ENCODE data around the gene ADAR.

Gene ADAR

DNA sequence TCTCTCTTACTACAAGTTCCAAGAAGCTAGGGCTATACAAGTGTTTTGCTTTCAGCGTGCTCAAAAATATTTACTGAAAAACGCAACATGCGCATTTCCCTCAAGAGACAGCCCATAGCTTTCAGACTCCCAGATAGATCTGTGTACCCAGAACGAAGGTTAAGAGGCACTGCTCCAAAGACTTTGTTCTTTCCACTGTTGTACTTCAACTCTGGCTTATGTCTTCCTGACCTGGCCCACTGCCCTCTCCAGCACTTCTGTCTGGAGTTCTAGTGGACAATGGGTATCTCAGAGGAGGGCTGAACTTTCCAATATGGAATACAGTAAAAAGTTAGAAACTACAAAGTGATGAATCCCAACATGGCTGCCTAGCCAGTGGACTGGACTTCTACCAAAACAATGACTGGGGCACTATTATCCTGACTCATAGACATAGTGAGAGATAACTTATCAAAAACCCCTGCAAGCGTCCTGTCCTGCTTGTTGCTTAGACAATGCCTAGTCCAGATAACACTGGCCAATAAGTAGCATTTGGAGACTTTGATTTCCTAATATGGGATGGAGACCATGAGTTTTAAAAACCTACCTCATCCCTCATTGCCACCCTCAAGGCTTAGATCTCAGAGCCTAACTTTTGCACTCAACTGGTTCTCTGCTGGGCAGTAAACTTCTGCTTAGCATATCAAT is 8.8 kb upstream of the ADAR start:
- no peak for DNase-seq

DNA sequence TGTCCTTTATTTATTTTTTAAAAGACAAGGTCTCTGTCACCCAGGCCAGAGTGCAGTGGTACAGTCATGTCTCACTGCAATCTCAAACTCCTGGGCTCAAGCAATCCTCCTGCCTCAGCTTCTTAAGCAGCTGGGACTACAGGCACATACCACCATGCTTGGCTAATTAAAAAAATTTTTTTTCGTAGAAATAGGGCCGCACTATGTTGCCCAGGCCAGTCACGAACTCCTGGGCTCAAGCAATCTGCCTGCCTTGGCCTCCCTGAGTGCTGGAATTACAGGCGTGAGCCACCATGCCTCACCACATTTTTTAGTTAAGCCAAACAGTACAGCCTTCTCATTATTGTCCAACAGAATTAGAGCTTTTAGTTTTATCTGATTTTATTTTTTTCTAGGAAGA is 7.4 kb upstream of the ADAR start:
- no peak for DNase-seq

DNA sequence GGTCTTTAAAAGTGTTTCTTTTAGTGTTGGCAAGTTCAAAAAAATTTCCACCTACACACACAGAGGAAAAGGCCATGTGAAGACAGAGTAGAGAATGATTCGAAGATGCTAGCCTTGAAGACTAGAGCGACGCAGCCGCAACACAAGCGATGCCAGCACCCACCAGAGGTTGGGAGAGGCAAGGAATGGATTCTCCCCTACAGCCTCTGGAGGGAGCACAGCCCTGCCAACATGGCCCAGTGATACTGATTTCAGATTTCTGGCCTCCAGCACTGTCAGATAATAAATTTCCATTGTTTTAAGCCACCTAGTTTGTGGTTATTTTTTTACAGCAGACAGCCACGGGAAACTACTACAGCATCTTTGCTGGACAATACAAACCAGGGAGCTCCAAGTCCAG is 6.9 kb upstream of the ADAR start:
- no peak for DNase-seq

DNA sequence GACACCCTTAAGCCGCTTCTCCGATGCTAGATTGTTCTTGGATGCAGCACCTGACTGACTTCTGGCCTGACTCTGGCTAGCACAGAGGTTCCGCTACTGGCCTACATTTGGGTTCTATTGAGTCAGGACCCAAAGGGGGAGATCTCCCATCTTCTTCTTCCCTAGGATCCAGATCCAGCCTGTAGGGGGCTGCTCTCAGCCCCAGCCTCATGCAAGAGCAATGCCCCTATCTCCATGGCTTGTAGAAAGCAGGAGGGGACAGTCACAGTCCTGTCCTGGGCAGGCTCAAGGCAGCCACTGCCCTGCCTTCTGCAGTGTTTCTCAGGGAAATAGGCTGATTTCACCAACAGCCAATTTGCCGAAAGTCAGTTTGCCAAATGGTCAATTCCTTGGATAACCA is 6.3 kb upstream of the ADAR start:
- no peak for DNase-seq

DNA sequence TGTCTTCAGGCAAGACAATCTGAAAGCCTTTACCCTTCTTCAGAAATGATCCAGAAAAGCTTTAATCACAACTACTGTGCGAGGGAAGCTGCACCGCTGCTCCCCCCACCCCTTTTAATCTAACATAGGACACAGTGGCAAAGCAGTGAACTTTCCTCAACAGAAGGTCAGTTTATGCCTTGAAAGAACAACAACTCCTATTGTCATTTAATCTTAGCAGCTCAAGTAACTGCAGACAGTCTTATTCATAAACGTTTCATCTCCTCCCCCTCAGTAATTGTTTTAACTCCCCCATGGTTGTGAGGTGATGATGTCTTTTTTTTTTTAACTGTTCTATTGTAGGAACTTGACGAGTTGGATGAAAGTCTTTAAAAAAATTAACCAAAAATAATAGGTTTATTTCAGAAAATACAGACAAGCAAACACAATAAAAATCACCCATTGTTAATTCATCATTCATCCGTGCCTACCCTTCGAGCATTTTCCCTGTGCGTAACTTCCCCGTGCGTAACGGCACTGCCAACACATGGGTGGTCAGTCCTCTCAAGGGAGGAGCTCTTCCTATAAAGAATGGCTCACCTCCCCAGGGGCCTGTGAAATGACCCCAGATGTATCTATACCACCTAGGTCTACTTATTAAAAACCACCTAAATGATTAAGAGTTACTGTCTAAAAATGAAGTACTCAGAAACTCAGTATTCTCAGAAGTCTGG is 3.3 kb upstream of the ADAR start:
- DNase-seq, result no peak

DNA sequence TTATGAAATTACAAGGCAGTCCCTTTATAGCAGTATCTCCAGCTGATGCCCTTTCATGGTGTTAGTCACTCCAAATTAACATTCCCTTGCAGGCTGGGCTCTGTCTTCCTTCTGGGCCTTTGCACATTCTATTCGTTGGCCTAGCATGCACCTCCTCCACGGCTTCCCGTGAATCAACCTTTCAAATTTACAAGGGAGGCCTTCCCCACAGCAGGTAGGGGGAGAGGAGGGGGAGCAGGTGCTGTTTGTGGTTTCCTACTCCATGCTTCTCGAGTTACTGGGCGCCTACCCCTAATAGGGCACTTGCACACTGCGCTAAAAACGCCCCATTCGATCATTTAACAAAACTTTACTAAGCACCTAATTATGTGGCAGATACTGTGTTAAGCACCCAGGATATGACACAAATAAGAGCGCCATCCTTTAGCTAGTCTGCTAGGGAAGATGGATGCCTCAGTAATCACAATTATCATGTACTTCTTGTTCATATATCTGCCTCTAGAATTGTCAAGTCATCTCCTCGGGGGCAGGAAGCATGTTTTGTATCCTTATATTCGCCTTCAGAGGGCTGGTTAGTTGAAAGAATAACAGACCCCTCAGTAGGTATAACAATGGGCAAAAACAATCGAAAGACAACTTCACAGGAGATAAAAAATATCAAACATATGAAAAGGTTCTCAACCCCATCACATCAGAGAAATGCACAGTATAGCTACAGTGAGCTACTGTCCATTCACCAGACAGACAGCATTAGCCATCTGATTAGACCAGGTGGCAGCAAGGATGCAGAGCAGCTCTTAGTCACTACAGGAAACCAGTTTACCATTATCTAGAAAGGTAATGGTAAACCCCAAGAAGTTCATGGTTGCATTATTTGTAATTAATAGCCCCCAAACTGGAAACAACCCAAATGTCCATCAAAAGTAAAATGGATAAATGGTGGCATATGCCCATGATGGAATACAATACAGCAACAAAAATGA is 1.7 kb upstream of the ADAR start:
- DNase-seq, result peak; percentile 60

DNA sequence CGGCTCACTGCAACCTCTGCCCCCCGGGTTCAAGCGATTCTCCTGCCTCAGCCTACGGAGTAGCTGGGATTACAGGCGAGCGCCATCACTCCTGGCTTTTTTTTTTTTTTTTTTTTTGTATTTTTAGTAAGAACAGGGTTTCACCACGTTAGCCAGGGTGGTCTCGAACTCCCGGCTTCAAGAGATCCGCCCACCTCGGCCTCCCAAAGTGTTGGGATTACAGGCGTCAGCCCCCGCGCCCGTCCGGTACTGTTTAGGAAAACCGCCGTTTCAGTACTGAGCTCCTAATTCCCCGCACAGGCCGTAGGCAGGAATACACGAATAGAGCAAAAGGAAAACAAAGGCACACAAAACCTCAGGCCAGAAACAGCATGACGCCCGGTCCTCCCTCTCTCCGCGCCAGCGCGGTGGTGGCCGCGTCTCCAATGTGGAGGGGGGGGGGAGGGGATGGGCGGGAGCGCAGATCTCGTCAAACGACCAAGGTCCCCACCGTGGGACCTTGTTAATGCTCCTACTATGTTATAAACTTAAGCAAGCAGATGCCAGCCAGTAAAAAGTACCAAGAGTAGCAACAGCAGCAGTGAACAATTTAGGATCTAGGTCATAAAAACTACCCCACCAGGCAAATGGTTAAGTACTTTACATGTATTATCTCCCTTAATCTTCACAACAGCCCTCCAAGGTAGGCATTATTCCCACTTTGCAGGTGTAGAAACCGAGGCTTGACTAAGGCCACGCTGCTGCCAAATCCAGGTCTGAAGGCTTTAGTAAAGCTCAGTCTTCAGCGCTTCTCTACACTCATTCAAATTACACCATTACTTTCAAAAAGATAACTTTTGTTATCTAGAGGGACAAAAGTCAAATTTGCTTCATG is 648 bp upstream of the ADAR start:
- peak; percentile 45 for DNase-seq

DNA sequence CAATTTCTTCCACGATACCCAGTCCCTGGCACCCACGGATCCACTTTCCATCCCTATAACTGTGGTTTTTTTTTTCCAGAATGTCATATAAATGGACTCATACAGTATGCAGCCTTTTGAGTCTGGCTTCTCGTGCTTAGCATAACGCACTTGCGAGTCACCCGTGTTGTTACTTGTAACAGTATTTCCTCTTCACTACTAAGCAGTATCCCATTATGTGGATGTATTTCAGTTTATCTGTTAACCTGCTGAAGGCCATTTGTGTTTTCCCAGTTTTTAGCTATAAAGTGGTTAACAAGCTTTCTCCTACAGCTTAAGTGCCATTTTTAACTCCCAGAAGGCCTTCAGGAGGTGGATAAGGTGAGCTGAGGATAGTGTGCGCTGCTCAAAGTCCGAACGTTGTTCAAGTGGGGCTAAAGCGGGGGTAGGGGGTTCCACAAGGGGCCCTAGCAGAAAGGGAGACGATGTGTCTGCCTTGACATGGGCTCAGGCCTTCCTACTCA is 829 bp downstream of the ADAR start:
- DNase-seq, result peak; percentile 18

DNA sequence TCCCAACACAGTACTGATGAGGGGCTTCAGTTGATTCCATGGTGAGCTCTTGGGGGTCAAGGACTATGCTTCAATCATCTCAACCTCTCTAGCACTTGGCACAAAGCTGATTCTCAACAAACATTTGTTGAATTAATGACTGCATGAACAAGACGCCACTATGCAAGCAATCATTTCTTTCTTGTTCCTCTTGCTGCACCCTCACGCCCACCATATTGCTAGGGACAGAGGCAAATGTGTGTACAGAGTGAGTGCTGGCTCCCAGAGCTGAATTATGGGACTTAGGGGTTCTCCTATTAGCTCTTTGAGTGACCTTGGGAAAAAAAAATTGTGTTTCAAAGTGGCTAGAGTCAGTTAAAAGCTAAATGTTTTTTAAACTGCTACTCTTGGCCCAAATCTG is 2.5 kb downstream of the ADAR start:
- no peak for DNase-seq

DNA sequence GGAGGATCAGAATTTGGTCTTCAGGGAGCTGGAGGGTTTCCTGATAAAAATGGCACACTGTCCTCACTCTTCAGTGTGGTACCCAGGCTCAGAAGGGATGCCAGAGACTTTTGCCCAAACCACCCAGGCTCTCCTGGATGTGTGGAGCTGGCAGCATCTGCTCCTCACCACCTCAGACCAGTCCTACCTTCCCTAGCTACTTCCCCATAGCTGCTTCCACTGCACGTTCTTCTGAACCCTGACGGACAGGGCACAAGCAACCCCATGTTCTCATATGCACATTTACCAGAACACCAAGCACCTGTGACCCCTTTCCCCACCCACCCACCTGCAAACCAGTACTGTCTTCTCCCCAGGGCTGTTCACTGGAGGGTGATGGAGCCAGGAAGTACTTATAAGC is 4.7 kb downstream of the ADAR start:
- DNase-seq, result no peak

DNA sequence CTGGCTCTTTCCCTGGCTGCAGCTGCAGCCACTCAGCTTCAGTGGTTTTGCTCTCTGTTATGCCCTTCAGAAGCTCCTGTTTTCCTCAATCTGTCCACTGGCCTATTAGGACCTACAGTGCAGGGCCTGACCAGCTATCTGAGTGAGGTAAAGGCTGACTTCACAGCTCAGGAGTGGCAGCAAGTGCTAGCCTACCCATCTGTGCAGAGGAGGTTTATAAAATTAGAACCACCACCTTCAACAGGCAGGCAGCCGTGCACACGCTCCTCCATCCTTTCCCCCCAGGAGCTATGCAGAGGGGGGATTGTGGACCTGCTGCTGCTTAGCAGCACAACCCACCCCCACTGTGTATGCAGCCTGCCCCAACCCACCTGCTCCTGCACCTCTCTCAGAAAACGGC is 8.3 kb downstream of the ADAR start:
- DNase-seq, result no peak

DNA sequence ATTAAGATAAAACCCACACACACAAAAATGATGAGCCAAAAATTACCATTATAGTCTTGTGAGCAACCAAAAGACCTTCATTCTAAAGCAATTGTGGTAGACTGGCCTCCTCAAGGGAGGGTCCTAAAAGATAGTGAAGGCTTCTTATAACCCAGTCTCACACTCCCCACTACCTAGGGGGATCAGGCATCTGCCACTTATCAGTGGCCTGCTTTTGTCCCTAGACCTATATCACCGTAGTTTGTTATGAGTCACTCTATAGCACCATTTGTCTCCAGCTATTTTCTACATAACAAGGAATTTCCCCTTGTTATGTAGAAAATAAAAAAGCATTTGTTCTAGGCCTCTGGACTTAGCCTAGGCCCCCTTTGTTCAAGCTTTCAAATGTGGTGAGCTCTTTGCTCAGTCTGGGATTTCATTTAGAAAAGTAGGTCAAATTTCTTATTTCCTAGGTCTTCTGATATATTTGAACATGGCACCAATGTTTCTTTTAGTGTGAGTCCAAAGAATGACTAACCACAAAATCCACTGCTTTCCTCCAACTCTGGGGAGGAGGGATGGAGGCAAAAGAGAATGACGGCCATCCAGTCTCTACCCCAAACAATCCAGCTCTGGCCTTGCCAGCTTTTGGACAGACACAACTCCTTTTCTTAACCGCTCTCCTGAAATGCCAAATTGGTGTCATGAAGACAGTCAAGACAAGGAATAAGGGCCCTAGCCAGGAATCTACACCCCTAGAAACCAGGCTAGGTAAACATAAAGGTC is 8.9 kb downstream of the ADAR start:
- DNase-seq, result no peak

DNA sequence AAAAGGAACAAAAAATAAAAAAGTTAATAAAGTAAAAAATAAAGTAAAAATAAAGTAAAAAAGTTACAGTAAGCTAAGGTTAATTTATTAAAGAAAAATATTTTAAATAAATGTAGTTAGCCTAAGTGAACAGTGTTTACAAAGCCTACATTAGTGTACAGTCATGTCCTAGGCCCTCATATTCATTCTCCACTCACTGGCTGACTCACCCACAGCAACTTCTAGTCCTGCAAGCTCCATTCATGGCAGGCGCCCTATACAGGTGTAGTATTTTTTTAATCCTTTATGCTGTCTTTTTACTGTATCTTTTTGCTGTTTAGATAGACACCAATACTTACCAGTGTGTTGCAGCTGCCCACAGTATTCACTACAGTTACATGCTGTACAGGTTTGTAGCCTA is 12.4 kb downstream of the ADAR start:
- no peak for DNase-seq

DNA sequence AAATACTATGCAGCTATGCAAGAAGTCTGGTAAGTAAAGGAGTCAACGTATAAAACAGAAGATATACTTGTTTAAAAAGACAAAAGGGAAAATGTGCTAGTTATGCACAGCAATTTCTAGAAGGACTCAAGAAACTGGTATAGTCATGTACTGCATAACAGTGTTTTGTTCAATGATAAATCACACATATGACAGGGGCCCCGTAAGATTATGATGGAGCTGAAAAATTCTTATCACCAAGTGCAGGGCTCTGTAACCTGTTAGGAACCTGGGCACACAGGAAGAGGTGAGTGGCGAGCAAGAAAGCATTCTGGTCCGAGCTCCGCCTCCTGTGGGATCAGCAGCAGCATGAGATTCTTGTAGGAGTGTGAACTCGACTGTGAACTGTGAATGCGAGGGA is 13.2 kb downstream of the ADAR start:
- no peak for DNase-seq

DNA sequence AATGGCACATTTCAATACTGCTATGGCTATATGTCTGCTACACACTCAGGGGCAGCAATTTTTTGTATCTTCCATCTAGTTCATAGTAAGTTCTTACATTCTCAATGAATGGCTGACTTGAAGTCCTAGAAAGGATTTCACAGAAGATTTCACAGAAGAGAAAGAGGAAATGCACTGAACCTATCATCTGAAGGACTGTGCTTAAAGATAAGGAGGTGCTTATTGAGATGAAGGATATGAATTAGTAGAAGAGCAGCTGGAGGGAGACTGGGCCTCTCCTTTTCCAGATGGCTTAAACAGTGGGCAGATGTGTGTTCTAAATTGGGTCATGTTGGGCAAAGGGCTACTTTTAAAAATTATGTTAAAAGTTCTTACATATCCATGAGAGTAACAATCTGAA is 14.6 kb downstream of the ADAR start:
- DNase-seq, result no peak

DNA sequence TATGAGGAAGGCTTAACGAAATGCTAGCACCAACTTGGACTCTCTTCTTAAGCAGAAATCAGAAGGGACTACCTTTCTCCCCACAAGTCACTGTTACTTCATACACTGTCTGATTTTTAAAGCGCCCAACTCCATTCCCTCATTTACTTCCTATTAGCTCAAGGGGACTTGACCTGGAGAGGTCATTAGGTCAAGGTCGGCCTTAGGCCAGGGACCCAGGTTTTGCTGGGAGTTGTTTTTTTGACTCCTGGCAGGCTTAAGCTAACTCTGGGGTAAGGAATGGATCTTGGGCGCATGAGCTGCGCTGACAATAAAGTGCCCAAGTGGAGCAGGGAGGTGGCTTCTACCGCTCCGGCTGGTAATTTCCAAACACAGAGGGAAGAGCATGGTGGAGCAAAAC is 16.8 kb downstream of the ADAR start:
- no peak for DNase-seq

DNA sequence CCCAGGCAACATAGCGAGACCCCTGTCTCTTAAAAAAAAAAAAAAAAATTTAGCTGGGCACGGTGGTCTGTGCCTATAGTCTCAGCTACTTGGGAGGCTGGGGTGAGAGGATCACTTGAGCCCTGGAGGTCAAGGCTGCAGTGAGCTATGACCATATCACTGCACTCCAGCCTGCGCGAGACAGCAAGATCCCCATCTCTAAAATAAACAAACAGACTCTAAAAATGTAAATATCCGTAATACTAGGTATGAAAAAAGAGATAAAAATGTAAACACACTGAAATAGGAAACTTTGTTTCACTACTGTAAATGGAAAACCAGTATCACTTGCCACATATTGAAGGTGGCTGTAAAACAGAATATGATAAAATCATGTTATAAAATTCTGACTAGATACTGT is 17.2 kb downstream of the ADAR start:
- no peak for DNase-seq

DNA sequence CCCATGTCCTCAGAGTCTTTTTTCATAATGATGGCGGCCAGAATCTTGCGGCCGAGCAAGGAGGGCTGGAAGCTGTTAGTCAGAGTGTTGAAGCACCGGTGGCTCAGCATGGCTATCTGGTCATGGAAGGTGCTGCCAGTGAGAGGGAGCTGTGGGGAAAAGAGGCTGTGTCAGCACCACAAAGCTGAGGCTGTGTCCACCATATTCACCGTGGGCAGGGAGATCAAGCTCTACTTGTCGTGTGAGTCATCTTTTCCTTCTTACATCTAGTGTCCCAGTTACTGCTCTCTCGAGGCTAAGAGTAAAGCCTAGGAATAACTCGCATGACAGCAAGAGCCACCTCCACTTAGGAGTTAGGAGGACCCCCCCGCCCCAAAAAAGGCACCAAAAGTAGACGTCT is 18.2 kb downstream of the ADAR start:
- no peak for DNase-seq

DNA sequence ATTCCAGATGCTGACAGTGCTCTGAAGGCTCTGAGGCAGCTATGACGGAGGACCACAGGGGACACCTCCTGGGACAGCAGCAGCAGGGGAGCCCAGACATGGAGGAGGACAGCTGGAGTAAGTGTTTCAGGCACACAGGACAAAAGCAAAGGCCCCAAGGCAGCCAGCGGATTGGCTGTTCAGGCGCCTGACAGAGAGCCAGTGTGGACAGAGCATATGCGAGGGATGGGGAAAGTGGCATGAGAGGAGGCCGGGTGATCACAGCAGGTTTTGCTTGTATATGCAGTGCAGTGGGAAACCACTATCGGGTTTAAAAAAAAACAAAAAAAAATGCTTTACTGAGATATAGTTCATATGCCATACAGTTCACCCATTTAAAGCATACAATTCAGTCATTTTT is 21.3 kb downstream of the ADAR start:
- DNase-seq, result no peak

DNA sequence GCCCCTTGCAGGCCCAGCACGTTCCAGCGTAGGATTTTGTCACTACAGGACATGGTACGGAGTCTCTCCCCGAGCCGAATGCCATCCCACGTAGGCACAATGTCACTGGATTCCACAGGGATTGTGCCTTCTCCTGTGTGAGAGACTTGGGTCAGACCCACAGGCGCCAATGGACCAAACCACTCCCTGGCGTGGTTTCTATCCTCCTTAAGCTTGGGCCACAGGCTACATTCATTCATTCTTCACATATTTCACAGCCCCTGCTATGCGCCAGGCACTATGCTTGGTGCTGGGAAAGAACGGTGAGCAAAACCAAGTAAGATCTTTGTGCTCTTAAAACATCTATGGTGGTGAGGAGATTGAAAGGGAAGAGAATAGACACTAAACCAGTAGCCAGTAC is 21.8 kb downstream of the ADAR start:
- no peak for DNase-seq

DNA sequence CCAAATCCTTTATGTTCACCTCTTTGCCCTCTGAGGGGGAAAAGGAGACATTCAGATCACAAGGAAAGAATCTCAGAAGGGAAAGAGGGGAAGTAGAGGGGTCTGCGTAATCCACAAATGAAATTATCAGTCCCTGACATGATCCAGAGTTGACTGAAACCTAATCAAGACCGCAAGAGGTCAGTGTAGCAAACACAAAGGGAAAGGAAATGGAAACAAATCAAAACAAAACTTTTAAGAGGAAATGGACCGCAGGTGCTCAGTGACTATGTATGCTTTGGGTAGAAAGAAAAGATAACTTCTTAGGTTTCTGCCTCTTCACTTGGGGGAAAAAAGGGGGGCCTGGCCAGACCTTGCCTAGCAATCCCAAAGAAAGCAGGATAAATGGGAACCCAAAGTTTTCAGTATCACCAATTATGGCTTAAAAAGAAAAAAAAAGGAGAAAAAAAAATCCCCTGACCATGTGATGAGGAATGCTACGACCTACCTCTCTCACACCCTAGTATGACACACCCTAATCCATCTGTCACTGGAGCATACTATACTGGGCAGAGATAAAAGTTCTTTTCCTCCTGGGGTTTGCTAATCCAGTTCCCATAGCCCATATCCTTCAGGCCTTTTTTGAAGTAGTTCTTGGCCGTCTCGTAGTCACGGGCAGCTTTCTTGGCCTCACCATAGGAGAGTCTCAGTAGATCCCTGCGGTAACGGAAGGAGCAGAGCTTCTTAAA is 23.6 kb downstream of the ADAR start:
- DNase-seq, result no peak

Data from activated CD4-positive, alpha-beta T cell treated with anti-CD3 and anti-CD28 coated beads, Interleukin-2, Interleukin-6, amounts not matched to agents 100 ng/mL and 50 ng/mL, durations not matched to agents 16 hours and 8 hours (primary cell).